ENCODE measurements around the gene LRRN4.

- TF ChIP-seq CTCF (IDR thresholded peaks at IDR 0.05) (no peak), POLR2A (IDR thresholded peaks at IDR 0.05) (no peak)
Measured at GRCh38 chr20:6066582-6066981, 12.7 kb upstream of the LRRN4 start.
